NAMALWA (cell line): ENCODE results near the gene LIMS3.
"Not testable (repeated sequence)": the region's sequence is repeated elsewhere in the genome, so short reads cannot be mapped to it uniquely, and the experiment has no call there.

Experiments used
- DNase-seq: peaks from one replicate; pipeline ENCODE4 v3.0.0-alpha.2; 2015; ENCODE audit warnings: low spot score

LIMS3 gene

DNA sequence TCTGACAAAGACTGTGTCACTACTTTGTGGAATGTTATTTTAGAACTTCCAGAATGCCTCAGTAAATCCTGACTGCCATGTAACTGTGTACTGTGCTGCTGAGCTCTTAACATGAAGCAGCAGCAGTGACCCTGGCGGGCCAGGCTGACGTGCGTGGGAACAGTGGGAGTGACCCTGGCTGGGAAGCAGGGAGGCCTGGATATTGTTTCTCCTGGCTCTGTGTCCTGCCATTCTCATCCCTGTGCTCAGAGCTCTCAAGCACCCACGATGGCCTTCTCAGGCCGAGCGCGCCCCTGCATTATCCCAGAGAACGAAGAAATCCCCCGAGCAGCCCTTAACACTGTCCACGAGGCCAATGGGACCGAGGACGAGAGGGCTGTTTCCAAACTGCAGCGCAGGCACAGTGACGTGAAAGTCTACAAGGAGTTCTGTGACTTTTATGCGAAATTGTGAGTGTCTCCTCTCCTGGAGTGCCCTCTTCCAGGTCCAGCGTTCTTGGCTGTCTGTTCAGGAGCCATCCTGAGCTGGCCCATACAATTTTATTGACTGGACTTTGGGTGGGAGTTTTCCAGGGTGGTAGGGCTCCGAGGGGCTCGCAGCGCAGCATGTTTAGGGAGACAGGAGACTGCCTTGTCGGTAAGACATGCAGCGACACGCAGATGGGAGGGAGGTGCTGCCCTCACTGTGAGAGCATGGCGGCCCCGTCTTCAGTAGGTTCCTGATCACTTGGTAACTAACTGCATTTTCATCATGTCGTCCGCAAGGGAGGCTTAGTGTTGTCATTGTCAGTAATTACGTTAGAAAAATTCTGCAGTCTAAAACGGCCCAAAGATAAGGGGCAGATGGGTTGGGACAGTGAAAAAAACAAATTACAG lies at the start of gene LIMS3:
TSS of gene LIMS3 (plus strand) at position 227 of the 875 bp plus-strand sequence. CDS start at position 268, 41 bp downstream.
- DNase-seq: not testable (repeated sequence)

GRCh38 chr2:109871129-109871751 lies 27.2 kb upstream of the LIMS3 start:
- DNase-seq: not testable (repeated sequence)

- DNase-seq: not testable (repeated sequence)
These were observed 21.9 kb upstream of the LIMS3 start for GRCh38 chr2:109876625-109877024.

DNA sequence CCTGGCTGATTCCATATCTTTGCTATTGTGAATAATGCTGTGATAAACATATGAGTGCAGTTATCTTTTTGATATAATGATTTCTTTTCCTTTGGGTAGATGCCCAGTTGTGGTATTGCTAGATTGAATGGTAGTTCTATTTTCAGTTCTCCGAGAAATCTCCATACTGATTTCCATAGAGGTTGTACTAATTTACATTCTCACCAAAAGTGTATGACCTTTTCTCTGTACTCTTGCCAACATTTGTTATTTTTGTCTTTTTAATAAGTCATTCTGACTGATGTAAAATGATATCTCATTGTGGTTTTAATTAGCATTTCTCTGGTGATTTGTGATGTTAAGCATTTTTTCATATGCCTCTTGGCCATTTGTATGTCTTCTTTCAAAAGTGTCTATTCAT lies 16.4 kb upstream of the LIMS3 start:
- DNase-seq: not testable (repeated sequence)

- DNase-seq: not testable (repeated sequence)
These were observed 10.1 kb upstream of the LIMS3 start for GRCh38 chr2:109888414-109888813.

DNA sequence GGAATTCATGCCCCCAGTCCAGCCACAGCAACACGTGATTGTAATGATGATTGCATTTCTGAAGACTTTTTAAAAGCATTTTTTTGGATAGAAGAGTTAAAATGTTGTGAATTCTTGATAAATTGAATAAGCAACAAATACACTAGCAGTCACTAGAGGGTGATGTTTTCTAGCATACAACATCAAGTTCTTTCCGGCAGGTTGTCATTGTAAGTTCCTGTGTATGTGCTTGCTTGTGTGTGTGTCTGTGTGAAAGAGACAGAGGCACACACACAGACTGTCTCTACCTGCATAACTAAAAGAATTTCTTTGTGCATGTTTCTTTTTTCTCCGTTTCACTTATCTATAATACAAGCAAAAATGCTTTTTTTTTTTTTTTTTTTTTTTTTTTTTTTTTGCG lies 8.6 kb upstream of the LIMS3 start:
- not testable (repeated sequence) for DNase-seq

DNA sequence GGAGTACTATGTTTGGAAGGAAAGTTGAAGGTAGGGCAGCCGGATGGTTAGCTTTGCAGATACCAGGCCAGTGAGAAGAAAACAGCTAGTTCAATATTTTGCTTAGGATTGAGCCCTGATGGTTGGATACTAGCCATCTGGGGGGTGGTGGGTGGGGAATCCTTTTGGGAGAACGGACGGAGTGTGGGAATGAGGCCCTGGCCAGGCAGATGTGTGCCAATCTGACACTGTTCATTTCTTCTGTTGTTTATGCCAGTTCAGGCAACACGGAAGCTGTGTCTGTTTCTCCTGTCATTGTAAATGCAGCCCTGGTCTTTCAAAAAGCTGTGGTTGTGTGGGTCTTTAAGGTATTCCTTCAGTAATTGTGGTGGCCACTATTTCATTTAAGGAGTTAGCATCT lies 7.5 kb upstream of the LIMS3 start:
- not testable (repeated sequence) for DNase-seq

DNA sequence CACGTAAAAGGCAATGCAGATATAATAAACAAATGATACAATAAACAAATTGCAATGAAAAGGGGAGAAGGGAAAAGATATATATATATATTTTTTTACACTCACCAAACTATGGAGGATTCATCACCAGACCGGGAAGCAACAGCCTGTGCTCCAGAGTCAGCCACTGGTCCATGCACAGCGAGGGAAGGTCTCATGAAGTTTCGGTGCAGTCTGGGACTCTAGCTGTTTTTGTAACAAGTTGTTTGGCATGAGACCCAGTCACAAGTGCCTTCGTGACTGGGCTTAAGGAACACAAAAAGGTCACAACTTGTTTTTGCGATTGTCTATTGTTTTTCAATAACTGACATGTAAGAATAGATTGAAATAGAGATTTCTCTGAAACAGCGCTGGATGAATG lies 4.8 kb upstream of the LIMS3 start:
- not testable (repeated sequence) for DNase-seq

DNA sequence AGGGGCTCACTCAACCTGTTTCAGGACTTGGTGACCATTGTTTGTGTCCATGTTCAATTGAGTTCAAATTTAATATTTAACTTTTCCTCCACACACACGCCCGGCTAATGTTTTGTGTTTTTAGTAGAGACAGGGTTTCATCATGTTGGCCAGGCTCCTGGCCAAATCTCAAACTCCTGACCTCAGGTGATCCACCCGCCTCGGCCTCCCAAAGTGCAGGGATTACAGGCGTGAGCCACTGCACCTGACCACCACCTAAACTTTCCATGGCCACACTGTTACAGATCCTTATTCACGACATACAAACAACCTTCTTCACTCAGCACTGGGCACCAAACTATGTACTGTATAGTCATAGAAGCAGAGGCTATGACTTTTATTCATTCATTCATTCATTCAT lies 4.3 kb upstream of the LIMS3 start:
- DNase-seq: not testable (repeated sequence)

GRCh38 chr2:109895090-109895869 lies 3.2 kb upstream of the LIMS3 start:
- DNase-seq: not testable (repeated sequence)

DNA sequence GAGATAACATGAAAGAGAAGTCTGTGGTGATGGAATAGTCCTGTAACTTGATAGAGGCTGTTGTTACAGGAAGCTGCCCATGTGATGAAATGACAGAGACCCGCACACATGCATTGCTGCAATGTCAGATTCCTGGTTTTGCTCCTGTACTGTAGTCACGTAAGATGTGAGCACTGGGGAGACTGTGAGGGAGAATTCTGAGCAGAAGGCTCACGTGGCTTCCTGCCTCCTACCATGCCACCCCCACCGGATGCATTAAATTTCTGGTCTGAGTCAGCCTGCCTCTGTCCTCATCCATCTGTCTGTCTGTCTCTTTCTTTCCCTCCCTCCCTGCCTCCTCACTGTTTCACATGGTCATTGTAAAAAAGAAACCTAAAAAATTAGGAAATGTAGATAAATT lies 2.3 kb upstream of the LIMS3 start:
- DNase-seq: not testable (repeated sequence)

DNA sequence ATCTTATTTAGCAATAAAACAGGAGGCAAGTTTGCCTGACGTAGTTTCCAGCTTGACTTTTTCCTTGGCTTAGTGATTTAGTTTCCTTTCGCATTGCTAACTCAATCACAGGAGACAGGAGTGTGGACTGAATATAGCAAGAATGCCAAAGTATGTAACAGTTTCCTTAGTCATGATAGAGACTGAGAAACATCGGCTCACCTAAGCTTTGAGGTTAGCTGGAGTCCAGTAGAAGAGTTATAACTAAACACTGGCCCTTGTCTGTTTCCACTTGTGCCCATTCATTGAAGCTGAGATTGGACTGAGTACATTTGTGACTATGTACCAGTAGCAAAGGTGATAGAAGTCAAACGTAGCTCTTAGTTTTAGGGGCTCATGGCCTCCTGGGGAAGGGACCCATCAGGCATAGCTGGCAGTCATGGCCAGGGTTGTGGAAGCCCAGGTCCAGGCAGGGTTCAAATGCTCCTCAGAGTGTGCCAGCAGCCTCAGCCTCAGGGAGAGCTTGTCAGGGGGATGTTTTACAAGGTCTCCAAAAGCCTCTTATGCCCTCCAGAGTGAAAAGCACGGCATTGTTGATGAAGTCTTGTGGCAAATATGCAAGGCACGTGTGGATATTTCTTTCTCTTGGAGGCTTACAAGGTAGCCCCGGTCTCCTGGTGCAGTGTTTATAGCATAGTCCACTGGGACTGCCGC lies 573 bp upstream of the LIMS3 start:
- not testable (repeated sequence) for DNase-seq

DNA sequence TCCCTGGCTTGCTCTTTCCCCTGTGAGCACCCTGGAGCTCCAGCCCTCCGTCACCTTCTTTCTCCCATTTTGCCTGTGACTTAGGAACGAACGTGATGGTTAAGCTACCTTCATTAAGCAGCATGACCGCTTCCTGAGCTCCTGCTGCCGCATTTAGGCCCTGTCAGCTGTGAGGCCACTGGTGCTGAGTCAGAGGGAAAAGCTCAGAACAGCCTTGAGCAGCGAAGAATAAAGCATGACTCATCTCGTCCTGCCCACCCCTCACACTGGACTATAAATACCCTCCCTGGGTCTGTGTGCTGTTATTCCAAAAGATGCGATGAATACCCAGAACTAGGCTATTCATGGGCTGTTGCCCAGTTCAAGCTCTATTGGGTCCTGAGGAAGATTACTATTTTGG lies 7.3 kb downstream of the LIMS3 start:
- not testable (repeated sequence) for DNase-seq

DNA sequence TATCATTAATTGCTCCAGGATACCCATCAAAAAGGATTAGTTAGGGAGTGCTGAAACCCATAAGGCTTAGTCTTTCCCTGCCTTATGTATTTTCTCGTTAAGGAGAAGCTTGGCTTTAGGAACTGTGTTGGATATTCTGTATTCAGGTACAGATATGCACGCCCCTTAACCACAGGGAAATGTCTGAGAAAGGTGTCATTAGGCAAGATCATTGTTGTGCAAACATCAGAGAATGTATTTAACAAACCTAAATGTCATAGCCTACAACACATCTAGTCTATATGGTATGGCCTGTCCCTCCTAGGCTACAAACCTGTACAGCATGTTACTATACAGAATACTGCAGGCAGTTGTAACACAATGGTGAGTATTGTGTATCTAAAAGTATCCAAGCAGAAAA lies 10.1 kb downstream of the LIMS3 start:
- not testable (repeated sequence) for DNase-seq

DNA sequence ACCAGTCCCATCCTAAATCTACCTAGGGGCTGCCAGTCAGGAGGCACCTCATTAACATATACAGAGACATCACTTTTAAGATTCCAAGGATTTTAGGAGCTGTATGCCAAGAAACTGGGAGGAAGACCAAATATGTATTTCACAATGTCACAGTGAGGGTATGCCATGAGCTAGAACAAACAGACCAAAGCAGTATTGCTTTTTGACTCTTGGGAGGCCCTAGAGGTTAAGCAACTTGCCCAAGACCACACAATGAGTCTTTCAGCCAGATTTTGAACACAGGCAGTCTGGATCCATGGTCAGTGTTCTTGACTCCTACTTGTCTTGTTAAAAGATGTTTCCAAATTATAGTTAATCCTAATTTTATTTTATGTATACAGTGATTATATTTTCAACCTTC lies 12.3 kb downstream of the LIMS3 start:
- not testable (repeated sequence) for DNase-seq

DNA sequence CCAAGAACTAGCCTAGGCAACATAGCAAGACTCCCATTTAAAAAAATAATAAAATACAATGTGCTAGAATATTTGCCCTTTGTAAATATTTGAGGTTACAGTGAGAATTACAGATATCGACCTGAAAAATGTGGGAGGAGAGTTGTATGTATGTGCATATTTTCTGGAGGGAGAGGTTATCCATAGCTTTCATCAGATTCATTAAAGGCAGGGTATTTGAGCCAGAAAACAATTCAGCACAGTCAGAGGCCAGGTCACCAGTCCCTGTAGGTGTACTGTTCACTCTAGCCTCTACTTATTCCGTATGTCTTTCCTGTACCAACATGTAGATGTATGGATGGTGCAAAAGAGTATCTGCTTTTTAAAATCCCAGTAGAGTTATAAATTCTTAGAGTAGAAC lies 15.4 kb downstream of the LIMS3 start:
- not testable (repeated sequence) for DNase-seq

DNA sequence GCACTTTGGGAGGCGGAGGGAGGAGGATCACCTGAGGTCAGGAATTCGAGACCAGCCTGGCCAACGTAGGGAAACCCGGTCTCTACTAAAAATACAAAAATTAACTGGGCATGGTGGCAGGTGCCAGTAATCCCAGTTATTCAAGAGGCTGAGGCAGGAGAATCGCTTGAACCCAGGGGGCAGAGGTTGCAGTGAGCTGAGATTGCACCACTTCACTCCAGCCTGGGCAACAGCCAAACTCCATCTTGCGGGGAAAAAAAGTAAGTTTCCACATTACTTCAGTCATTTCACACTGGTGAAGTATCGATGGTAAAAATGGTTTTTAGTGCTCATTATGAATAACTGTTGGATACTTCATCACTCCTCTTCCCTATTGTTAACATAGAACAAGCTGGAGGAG lies 16.1 kb downstream of the LIMS3 start:
- not testable (repeated sequence) for DNase-seq

DNA sequence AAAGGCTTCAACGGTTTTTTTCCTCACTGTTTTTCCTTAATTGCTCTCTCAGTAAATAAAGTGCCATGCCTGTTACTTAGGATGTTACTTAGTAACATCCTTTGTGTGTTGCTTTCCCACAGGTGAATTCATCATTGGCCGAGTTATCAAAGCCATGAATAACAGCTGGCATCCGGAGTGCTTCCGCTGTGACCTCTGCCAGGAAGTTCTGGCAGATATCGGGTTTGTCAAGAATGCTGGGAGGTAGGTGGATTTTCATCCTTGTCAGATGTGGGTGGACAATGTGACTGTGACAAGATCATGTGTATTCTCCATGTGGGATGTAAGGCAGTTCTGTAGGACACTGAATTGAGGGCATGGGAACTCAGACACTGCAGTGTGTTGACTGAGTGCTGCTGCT lies 17.3 kb downstream of the LIMS3 start:
- not testable (repeated sequence) for DNase-seq

- not testable (repeated sequence) for DNase-seq
These were observed 21.7 kb downstream of the LIMS3 start for GRCh38 chr2:109920162-109920561.

DNA sequence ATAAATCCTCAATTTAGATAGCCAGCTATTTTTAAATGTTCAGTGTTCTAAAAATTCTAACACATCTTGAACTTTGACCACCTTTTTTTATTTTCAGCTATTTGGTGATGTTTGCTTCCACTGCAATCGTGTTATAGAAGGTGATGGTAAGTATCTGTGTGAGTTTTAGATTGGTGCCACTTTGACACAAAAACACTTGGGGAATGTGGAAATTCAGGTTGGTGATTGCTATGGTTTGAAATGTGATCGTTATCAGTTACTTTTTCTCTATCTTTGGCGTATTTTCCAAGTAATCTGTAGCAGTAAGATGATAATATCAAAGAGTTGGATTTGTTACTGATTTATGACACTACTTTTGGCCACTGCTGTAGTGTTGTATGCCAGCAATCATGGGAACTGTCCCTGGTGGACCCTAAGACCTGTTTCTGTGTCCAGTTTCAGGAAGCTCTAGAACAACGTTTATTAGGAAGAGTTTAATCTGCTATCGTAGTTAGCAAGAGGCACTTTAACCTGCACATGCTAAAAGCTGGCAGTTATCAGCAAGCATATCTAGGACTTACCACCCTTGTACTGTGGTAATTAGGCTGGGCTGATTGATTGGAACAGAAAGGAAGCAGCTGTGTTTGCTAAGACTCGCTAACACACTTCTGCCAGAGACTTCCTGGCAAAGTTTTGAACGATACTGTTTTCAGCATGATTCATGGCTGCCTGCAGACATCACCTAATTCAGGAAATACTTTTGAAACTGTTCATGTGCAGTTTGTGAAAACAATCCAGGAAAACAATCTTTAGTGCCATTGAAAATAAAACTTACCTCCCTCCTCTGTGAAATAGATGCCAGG lies 23.3 kb downstream of the LIMS3 start:
- not testable (repeated sequence) for DNase-seq

GRCh38 chr2:109924481-109924880 lies 26.0 kb downstream of the LIMS3 start:
- DNase-seq: not testable (repeated sequence)
